ENCODE data around the gene LMF1. TPM values are rescaled to one million over a fixed set of nuclear protein-coding genes. Genes with fewer than 3 reads are reported as not detected.

LMF1 gene
- polyA plus RNA-seq, 1 donor from 2014 or later, result 16.2 TPM

DNA sequence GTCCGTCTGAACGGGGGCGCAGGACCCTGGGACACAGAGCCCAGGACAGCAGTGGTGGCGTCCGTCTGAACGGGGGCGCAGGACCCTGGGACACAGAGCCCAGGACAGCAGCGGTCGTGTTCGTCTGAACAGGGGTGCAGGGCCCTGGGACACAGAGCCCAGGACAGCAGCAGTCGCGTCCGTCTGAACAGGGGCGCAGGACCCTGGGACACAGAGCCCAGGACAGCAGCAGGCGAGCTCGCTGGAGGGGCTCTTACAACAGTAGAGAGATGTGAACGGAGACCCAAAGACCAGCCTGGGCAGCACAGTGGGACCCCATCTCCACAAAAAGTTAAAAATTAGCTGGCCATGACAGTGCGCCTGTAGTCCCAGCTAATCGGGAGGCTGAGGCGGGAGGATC lies 40.7 kb downstream of the LMF1 start:
- Histone ChIP-seq H3K79me2 (replicated peaks; ENCODE audit: insufficient read depth, low read length) (no peaks in the 10 kb centered on the region), H3K36me3 (ENCODE audit: insufficient read depth, low read length) (peaks cover 6% of the 10 kb centered on the region), H3K9ac (ENCODE audit: low read length) (no peak overlapping the region), H2AFZ (ENCODE audit: low read depth, low read length) (no peak overlapping the region), H4K20me1 (ENCODE audit: insufficient read depth) (no peaks in the 10 kb centered on the region), H3K27ac (ENCODE audit: low read length) (no peak overlapping the region), H3F3A (ENCODE audit: insufficient read depth, low read length, poor library complexity, severe bottlenecking) (no peaks in the 10 kb centered on the region), H3K4me2 (ENCODE audit: low read length) (no peak overlapping the region), H3K4me3 (ENCODE audit: low read length) (no peak overlapping the region), H3K27me3 (ENCODE audit: insufficient read depth, low read depth, low read length) (no peaks in the 10 kb centered on the region), H3K9me2 (ENCODE audit: insufficient read depth, low read length) (no peaks in the 10 kb centered on the region), H3K9me3 (ENCODE audit: low read length) (no peaks in the 10 kb centered on the region)
- no peak for TF ChIP-seq TAF1 (IDR thresholded peaks at IDR 0.05; ENCODE audit: low read depth)
- TF ChIP-seq, protein P1, sequence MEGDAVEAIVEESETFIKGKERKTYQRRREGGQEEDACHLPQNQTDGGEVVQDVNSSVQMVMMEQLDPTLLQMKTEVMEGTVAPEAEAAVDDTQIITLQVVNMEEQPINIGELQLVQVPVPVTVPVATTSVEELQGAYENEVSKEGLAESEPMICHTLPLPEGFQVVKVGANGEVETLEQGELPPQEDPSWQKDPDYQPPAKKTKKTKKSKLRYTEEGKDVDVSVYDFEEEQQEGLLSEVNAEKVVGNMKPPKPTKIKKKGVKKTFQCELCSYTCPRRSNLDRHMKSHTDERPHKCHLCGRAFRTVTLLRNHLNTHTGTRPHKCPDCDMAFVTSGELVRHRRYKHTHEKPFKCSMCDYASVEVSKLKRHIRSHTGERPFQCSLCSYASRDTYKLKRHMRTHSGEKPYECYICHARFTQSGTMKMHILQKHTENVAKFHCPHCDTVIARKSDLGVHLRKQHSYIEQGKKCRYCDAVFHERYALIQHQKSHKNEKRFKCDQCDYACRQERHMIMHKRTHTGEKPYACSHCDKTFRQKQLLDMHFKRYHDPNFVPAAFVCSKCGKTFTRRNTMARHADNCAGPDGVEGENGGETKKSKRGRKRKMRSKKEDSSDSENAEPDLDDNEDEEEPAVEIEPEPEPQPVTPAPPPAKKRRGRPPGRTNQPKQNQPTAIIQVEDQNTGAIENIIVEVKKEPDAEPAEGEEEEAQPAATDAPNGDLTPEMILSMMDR (IDR thresholded peaks at IDR 0.05; ENCODE audit: poor library complexity, severe bottlenecking), result no peak
- TF ChIP-seq, protein P2, sequence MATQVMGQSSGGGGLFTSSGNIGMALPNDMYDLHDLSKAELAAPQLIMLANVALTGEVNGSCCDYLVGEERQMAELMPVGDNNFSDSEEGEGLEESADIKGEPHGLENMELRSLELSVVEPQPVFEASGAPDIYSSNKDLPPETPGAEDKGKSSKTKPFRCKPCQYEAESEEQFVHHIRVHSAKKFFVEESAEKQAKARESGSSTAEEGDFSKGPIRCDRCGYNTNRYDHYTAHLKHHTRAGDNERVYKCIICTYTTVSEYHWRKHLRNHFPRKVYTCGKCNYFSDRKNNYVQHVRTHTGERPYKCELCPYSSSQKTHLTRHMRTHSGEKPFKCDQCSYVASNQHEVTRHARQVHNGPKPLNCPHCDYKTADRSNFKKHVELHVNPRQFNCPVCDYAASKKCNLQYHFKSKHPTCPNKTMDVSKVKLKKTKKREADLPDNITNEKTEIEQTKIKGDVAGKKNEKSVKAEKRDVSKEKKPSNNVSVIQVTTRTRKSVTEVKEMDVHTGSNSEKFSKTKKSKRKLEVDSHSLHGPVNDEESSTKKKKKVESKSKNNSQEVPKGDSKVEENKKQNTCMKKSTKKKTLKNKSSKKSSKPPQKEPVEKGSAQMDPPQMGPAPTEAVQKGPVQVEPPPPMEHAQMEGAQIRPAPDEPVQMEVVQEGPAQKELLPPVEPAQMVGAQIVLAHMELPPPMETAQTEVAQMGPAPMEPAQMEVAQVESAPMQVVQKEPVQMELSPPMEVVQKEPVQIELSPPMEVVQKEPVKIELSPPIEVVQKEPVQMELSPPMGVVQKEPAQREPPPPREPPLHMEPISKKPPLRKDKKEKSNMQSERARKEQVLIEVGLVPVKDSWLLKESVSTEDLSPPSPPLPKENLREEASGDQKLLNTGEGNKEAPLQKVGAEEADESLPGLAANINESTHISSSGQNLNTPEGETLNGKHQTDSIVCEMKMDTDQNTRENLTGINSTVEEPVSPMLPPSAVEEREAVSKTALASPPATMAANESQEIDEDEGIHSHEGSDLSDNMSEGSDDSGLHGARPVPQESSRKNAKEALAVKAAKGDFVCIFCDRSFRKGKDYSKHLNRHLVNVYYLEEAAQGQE (IDR thresholded peaks at IDR 0.05; ENCODE audit: borderline replicate concordance), result no peak
- TF ChIP-seq POLR2AphosphoS5 (IDR thresholded peaks at IDR 0.05), result no peak
- TF ChIP-seq MXI1 (conservative IDR thresholded peaks at IDR 0.05; ENCODE audit: poor library complexity, severe bottlenecking), result no peak
- TF ChIP-seq EP300 (conservative IDR thresholded peaks at IDR 0.05; ENCODE audit: poor library complexity, severe bottlenecking), result no peak
- no peak for TF ChIP-seq RAD21 (conservative IDR thresholded peaks at IDR 0.05)
- TF ChIP-seq EZH2 (IDR thresholded peaks at IDR 0.05; ENCODE audit: borderline replicate concordance, insufficient read depth, low read length, poor library complexity, severe bottlenecking), result no peak
- no peak for TF ChIP-seq SMC3 (conservative IDR thresholded peaks at IDR 0.05; ENCODE audit: poor library complexity)

DNA sequence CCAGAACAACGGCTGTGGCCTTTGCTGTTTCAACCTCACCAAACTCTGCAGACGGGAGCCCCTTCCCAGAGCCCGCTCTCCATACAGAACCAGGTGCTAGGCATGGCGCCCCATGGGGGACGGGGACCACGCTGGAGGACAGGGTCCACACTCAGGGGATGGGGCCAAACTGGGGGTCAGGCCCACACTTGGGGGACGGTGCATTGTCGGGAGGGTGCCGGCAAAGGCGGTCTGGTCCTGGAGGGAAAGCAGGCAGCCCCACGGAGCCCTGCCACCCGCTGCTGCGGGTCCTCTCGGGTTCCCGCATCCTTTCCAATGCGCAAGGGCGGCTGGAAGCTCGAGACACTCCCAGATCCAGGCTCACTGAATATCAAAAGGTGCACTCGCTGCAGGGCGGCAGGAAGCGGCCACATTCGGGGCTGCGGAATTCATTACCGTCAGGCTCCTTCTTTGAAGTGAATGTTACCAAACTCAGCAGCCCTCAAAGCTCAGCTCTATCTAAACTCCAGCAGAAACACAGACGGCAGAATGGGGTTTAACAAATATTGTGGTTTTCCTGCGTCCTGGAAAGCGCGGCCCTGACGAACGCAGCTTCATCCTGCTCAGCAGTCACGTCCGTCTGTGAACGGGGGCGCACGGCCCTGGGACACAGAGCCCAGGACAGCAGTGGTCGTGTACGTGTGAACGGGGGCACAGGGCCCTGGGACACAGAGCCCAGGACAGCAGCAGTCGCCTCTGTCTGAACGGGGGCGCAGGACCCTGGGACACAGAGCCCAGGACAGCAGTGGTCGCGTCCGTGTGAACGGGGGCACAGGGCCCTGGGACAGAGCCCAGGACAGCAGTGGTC lies 41.3 kb downstream of the LMF1 start:
- Histone ChIP-seq H2AFZ (ENCODE audit: low read depth, low read length) (no peak overlapping the region), H3K27ac (ENCODE audit: low read length) (no peak overlapping the region), H3K4me3 (ENCODE audit: low read length) (no peak overlapping the region), H4K20me1 (ENCODE audit: insufficient read depth) (no peaks in the 10 kb centered on the region), H3K9me3 (ENCODE audit: low read length) (no peaks in the 10 kb centered on the region), H3K9ac (ENCODE audit: low read length) (no peak overlapping the region), H3K9me2 (ENCODE audit: insufficient read depth, low read length) (no peaks in the 10 kb centered on the region), H3K27me3 (ENCODE audit: insufficient read depth, low read depth, low read length) (no peaks in the 10 kb centered on the region), H3K4me2 (ENCODE audit: low read length) (no peak overlapping the region), H3K79me2 (replicated peaks; ENCODE audit: insufficient read depth, low read length) (no peaks in the 10 kb centered on the region), H3F3A (ENCODE audit: insufficient read depth, low read length, poor library complexity, severe bottlenecking) (no peaks in the 10 kb centered on the region), H3K36me3 (ENCODE audit: insufficient read depth, low read length) (peaks cover 6% of the 10 kb centered on the region)
- TF ChIP-seq EZH2 (IDR thresholded peaks at IDR 0.05; ENCODE audit: borderline replicate concordance, insufficient read depth, low read length, poor library complexity, severe bottlenecking) (no peak), RAD21 (conservative IDR thresholded peaks at IDR 0.05) (no peak)

All from neural cell (in vitro differentiated cells).